Right kidney (tissue), 1 donor: Measurements from ENCODE around the gene PDP2.

Source experiments
- DNase-seq: peaks from one replicate; pipeline ENCODE4 v3.0.0-alpha.2; 2016

Gene PDP2

GRCh38 chr16:66936889-66937554, 56.7 kb downstream of the PDP2 start:
- DNase-seq = no peak

- DNase-seq = no peak
Observed at GRCh38 chr16:66937725-66938337, 57.5 kb downstream of the PDP2 start.

GRCh38 chr16:66939366-66939765, 59.1 kb downstream of the PDP2 start:
- DNase-seq = no peak

- DNase-seq = no peak
Observed at GRCh38 chr16:66940236-66940635, 59.9 kb downstream of the PDP2 start.
